ENCODE measurements around the gene TUG1.

The TUG1 gene

GRCh38 chr22:30947816-30948454 is 21.1 kb upstream of the TUG1 start:
- peak; percentile 78 for DNase-seq (ENCODE audit: low spot score)

- no peak for DNase-seq (ENCODE audit: low spot score)
These were observed 20.1 kb upstream of the TUG1 start for GRCh38 chr22:30948930-30949342.

- DNase-seq (ENCODE audit: low spot score), result no peak
These were observed 19.0 kb upstream of the TUG1 start for GRCh38 chr22:30949934-30950660.

GRCh38 chr22:30953206-30953605 is 15.9 kb upstream of the TUG1 start:
- no peak for DNase-seq (ENCODE audit: low spot score)

GRCh38 chr22:30955153-30955552 is 13.9 kb upstream of the TUG1 start:
- no peak for DNase-seq (ENCODE audit: low spot score)

- no peak for DNase-seq (ENCODE audit: low spot score)
These were observed 4.2 kb upstream of the TUG1 start for GRCh38 chr22:30964858-30965257.

- DNase-seq (ENCODE audit: low spot score), result no peak
These were observed 796 bp upstream of the TUG1 start, which contains the start of gene MORC2 for GRCh38 chr22:30968015-30968923. Gene MORC2 (minus strand): TSS chr22:30968774. CDS start chr22:30967889, 885 bp downstream.

- peak; percentile 4 for DNase-seq (ENCODE audit: low spot score)
These were observed 679 bp downstream of the TUG1 start for GRCh38 chr22:30969532-30970355.

GRCh38 chr22:30970356-30970746 is 1.3 kb downstream of the TUG1 start:
- no peak for DNase-seq (ENCODE audit: low spot score)

- DNase-seq (ENCODE audit: low spot score), result no peak
These were observed 9.4 kb downstream of the TUG1 start for GRCh38 chr22:30978304-30978962.

- no peak for DNase-seq (ENCODE audit: low spot score)
These were observed 10.9 kb downstream of the TUG1 start for GRCh38 chr22:30979932-30980331.

- no peak for DNase-seq (ENCODE audit: low spot score)
These were observed 13.4 kb downstream of the TUG1 start for GRCh38 chr22:30982512-30982911.

- no peak for DNase-seq (ENCODE audit: low spot score)
These were observed 15.3 kb downstream of the TUG1 start for GRCh38 chr22:30984317-30984716.

- DNase-seq (ENCODE audit: low spot score), result no peak
These were observed 16.6 kb downstream of the TUG1 start for GRCh38 chr22:30985561-30986208.

GRCh38 chr22:30989474-30989873 is 20.4 kb downstream of the TUG1 start:
- DNase-seq (ENCODE audit: low spot score), result no peak

- DNase-seq (ENCODE audit: low spot score), result no peak
These were observed 21.6 kb downstream of the TUG1 start for GRCh38 chr22:30990690-30991089.

GRCh38 chr22:30992565-30992964 is 23.5 kb downstream of the TUG1 start:
- DNase-seq (ENCODE audit: low spot score), result no peak

GRCh38 chr22:30994960-30995359 is 25.9 kb downstream of the TUG1 start:
- no peak for DNase-seq (ENCODE audit: low spot score)

- no peak for DNase-seq (ENCODE audit: low spot score)
These were observed 27.4 kb downstream of the TUG1 start for GRCh38 chr22:30996462-30996861.

- DNase-seq (ENCODE audit: low spot score), result no peak
These were observed 29.3 kb downstream of the TUG1 start for GRCh38 chr22:30998329-30998728.
